CD4-positive, CD25-positive, alpha-beta regulatory T cell (primary cell): ENCODE data around the gene DNAH6. TPM values are rescaled to one million over a fixed set of nuclear protein-coding genes. Genes with fewer than 3 reads are reported as not detected.

ENCODE experiments used
- ATAC-seq, 2 donors: fragments of 150-1000 bp; cut with Tn5 transposase; one replicate each; pipeline ENCODE4 v1.10.0; 2021; ENCODE audit warnings: low read depth in 2 of 2, moderate number of reproducible peaks in 2 of 2, moderate library complexity in 1 of 2
- DNase-seq, 3 donors: peaks; one replicate each; pipeline versions ENCODE4 v3.0.0 to v3.0.0-alpha.2; 2012 to 2022; ENCODE audit warnings: mixed read lengths in 1 of 3
- H3K27ac ChIP-seq: one replicate; pipeline ENCODE4 v1.7.0; 2013; ENCODE audit warnings: mild to moderate bottlenecking, low read length; ENCODE audit not compliant: insufficient read depth, poor library complexity, severe bottlenecking
- H3K27me3 ChIP-seq: one replicate; pipeline ENCODE4 v1.7.0; 2013; ENCODE audit warnings: low read length; ENCODE audit not compliant: control insufficient read depth, insufficient read depth
- H3K36me3 ChIP-seq: one replicate; pipeline ENCODE4 v1.7.0; 2013; ENCODE audit warnings: mild to moderate bottlenecking, low read length, moderate library complexity; ENCODE audit not compliant: control insufficient read depth, insufficient read depth
- H3K4me1 ChIP-seq: 2 replicates; pipeline ENCODE4 v1.7.0; 2013; ENCODE audit warnings: mild to moderate bottlenecking, low read length; ENCODE audit not compliant: insufficient read depth, control insufficient read depth, poor library complexity, severe bottlenecking
- H3K4me3 ChIP-seq: one replicate; pipeline ENCODE4 v1.7.0; 2013; ENCODE audit warnings: low read depth, mild to moderate bottlenecking, low read length, moderate library complexity
- H3K9me3 ChIP-seq, 2 experiments: 1 replicate in 1 of 2; 2 replicates in 1 of 2; pipeline ENCODE4 v1.7.0; 2013; ENCODE audit warnings: low read length in 2 of 2, mild to moderate bottlenecking in 1 of 2, moderate library complexity in 1 of 2; ENCODE audit not compliant: control insufficient read depth in 2 of 2
- H3K27ac Mint-ChIP-seq, 3 donors: one replicate each; pipeline ENCODE4 v1.8.0; 2020 to 2022; ENCODE audit warnings: mild to moderate bottlenecking in 3 of 3, mixed read lengths in 3 of 3, moderate library complexity in 2 of 3
- H3K27me3 Mint-ChIP-seq: one replicate; pipeline ENCODE4 v1.8.0; 2022; ENCODE audit warnings: mild to moderate bottlenecking, mixed read lengths
- H3K36me3 Mint-ChIP-seq: one replicate; pipeline ENCODE4 v1.8.0; 2020; ENCODE audit warnings: mixed read lengths
- H3K4me1 Mint-ChIP-seq, 4 donors: one replicate each; pipeline ENCODE4 v1.8.0; 2020 to 2022; ENCODE audit warnings: mixed read lengths in 4 of 4, mild to moderate bottlenecking in 1 of 4
- H3K4me3 Mint-ChIP-seq, 4 donors: one replicate each; pipeline ENCODE4 v1.8.0; 2020 to 2022; ENCODE audit warnings: mild to moderate bottlenecking in 4 of 4, mixed read lengths in 4 of 4, moderate library complexity in 3 of 4
- H3K9me3 Mint-ChIP-seq, 7 donors: one replicate each; pipeline ENCODE4 v1.8.0; 2020 to 2022; ENCODE audit warnings: mixed read lengths in 7 of 7, mild to moderate bottlenecking in 3 of 7, moderate library complexity in 2 of 7
- polyA plus RNA-seq, 4 donors: library from polyadenylated mRNA; unstranded; fragments of 300-500 nt; fragmentation: Illumina TruSeq; gene quantifications; one replicate each; pipeline ENCODE4 v1.2.3, GENCODE V29; 2021
- total RNA-seq: library from RNA; stranded (reverse); gene quantifications from one replicate; pipeline ENCODE4 v1.2.3, GENCODE V29; 2022

The DNAH6 gene
- total and polyA plus RNA-seq, 5 donors from 2014 or later = 0.17 to 1.1 (median 0.52) TPM

DNA sequence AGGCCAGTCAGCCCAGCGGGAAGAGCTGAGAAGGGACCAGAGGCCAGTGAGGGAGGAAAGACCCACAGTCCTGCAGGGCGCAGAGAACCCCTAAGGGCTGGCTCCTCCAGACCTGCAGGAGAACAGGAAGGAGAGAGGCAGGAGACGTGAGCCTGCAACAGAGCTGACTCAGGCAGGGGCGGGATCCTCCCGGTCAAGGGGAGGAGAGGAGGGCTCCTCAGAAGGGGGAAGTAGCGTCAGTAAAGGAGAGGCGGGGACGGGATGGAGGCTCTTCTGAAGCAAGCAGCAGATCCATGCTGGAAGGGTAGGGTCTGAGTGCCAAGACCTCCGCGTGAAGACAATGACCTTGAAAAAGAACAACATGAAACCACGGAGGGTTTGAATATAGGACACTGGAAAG lies 313.8 kb downstream of the DNAH6 start:
- Mint-ChIP-seq H3K36me3 (peaks cover 27% of the 10 kb centered on the region), H3K27me3 (no peaks in the 10 kb centered on the region), H3K9me3 (peaks cover 0 to 1% (median 0%) of the 10 kb centered on the region in 7 donors), H3K27ac (no peak overlapping the region), H3K4me1 (peaks cover 8 to 36% (median 28%) of the 10 kb centered on the region in 4 donors), H3K4me3 (no peak overlapping the region)
- no peak for DNase-seq
- no peak overlapping the region for H3K27ac ChIP-seq
- H3K4me3 ChIP-seq = no peak overlapping the region
- H3K36me3 ChIP-seq = no peaks in the 10 kb centered on the region
- no peak for ATAC-seq
- H3K9me3 ChIP-seq = peaks cover 0 to 3% of the 10 kb centered on the region in 2 experiments
- H3K27me3 ChIP-seq = no peaks in the 10 kb centered on the region
- peaks cover 49% of the 10 kb centered on the region for H3K4me1 ChIP-seq

- Mint-ChIP-seq H3K4me3 (peak overlapping the region in 3 of 4 donors; percentile 48 to 79 (median 56)), H3K27ac (no peak overlapping the region), H3K36me3 (peaks cover 30% of the 10 kb centered on the region), H3K9me3 (peaks cover 0 to 4% (median 0%) of the 10 kb centered on the region in 7 donors), H3K27me3 (no peaks in the 10 kb centered on the region), H3K4me1 (peaks cover 10 to 42% (median 30%) of the 10 kb centered on the region in 4 donors)
- H3K9me3 ChIP-seq = peaks cover 0 to 5% of the 10 kb centered on the region in 2 experiments
- H3K27me3 ChIP-seq = no peaks in the 10 kb centered on the region
- no peak for ATAC-seq
- H3K27ac ChIP-seq = no peak overlapping the region
- no peak overlapping the region for H3K4me3 ChIP-seq
- no peak for DNase-seq
- peaks cover 49% of the 10 kb centered on the region for H3K4me1 ChIP-seq
- no peaks in the 10 kb centered on the region for H3K36me3 ChIP-seq
Measured at GRCh38 chr2:84830758-84831500, 314.6 kb downstream of the DNAH6 start.

DNA sequence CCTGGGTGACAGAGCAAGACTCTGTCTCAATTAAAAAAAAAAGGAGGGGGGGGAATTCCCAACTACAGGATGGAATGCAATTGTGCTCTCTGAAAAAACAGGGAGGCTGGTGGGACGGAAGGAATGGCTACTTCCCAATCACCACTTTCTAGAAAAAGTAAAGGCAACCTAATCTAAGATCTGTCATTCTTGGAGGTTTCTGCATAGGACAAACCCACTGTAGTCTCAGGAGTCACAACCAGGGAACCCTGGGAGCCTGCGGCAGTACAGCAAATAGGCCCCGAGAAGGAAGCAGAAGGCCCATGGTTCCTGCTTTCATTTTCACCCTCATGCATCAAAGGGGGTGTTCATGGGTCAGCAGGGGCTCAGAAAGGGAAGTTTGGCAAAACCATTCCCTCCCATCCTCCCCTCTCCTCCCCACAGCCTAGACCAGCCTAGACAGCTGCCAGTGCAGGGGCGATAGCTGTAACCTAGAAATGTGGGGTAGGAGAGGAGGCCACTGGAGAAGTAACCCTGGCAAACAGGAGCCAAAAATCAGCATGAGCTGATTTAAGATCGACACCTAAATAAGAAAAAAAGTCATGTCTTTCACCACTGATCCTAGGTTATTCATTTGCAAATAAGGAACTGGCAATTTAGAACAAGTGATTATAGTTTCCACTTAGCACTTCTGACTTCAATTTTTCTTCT lies 316.6 kb downstream of the DNAH6 start:
- Mint-ChIP-seq H3K27me3 (no peaks in the 10 kb centered on the region), H3K4me1 (peaks cover 18 to 47% (median 35%) of the 10 kb centered on the region in 4 donors), H3K4me3 (peak overlapping the region; percentile 40 to 83 (median 78)), H3K27ac (peak overlapping the region in 2 of 3 donors; percentile 86 to 99), H3K9me3 (peaks cover 0 to 9% (median 2%) of the 10 kb centered on the region in 7 donors), H3K36me3 (peaks cover 39% of the 10 kb centered on the region)
- Histone ChIP-seq H3K4me1 (peaks cover 48% of the 10 kb centered on the region), H3K4me3 (peak overlapping the region; percentile 66), H3K9me3 (peaks cover 0 to 5% of the 10 kb centered on the region in 2 experiments), H3K36me3 (peaks cover 7% of the 10 kb centered on the region), H3K27ac (peak overlapping the region; percentile 60), H3K27me3 (no peaks in the 10 kb centered on the region)
- peak in 2 of 3 donors; percentile 34 to 61 for DNase-seq
- peak; percentile 62 to 74 for ATAC-seq

GRCh38 chr2:84833481-84834150 lies 317.3 kb downstream of the DNAH6 start:
- H3K36me3 Mint-ChIP-seq = peaks cover 43% of the 10 kb centered on the region
- peak overlapping the region; percentile 40 to 83 (median 76) for H3K4me3 Mint-ChIP-seq
- DNase-seq (no peak), ATAC-seq (peak; percentile 17 to 51)
- Histone ChIP-seq H3K9me3 (peaks cover 0 to 5% of the 10 kb centered on the region in 2 experiments), H3K36me3 (peaks cover 7% of the 10 kb centered on the region), H3K27me3 (no peaks in the 10 kb centered on the region), H3K27ac (peak overlapping the region; percentile 60), H3K4me1 (peaks cover 49% of the 10 kb centered on the region), H3K4me3 (peak overlapping the region; percentile 66)
- H3K9me3 Mint-ChIP-seq = peaks cover 0 to 9% (median 2%) of the 10 kb centered on the region in 7 donors
- H3K27ac Mint-ChIP-seq = peak overlapping the region in 2 of 3 donors; percentile 86 to 99
- H3K4me1 Mint-ChIP-seq = peaks cover 11 to 47% (median 37%) of the 10 kb centered on the region in 4 donors
- H3K27me3 Mint-ChIP-seq = no peaks in the 10 kb centered on the region

- ATAC-seq (no peak), DNase-seq (no peak)
- peaks cover 0 to 9% (median 3%) of the 10 kb centered on the region in 7 donors for H3K9me3 Mint-ChIP-seq
- Histone ChIP-seq H3K36me3 (peaks cover 7% of the 10 kb centered on the region), H3K27me3 (no peaks in the 10 kb centered on the region), H3K4me1 (peaks cover 69% of the 10 kb centered on the region), H3K27ac (no peak overlapping the region), H3K9me3 (peaks cover 0 to 5% of the 10 kb centered on the region in 2 experiments), H3K4me3 (no peak overlapping the region)
- H3K27me3 Mint-ChIP-seq = no peaks in the 10 kb centered on the region
- H3K4me1 Mint-ChIP-seq = peaks cover 18 to 71% (median 59%) of the 10 kb centered on the region in 4 donors
- peak overlapping the region in 1 of 4 donors; percentile 28 for H3K4me3 Mint-ChIP-seq
- H3K27ac Mint-ChIP-seq = peak overlapping the region in 2 of 3 donors; percentile 36 to 87
- H3K36me3 Mint-ChIP-seq = peaks cover 64% of the 10 kb centered on the region
Measured at GRCh38 chr2:84836215-84836614, 319.9 kb downstream of the DNAH6 start.

DNA sequence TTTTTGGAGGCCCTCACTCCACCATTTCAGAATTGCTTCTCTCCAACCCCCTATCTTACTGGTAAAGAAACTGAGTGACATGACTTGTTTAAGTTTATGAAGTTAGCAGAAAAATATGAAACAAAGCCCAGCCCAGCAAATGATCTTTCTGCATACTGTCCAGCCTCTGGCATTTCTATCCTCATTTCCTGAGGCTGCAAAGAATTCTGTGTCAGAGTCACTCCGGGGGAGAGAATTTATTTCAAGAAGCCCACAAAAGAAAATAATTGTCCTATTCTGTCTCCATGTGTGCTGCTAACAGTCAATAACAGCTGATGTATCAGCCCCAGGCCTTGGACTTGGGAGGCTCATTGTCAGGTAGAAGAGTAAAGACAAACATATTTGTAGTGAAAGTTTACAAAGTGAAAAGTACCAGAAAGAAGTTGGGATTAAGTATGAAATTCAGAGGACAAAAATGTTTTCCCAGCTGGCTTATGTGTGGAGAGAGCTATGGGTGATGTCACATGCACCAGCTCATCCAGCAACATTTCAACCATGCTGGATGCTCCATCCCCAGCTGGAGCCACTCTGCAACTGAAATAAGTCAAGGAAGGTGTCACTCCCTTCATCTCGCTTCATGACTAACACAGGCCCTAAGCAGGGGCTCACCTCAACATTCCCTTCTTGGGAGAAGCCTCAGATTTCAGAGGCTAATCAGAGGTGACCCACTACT lies 322.3 kb downstream of the DNAH6 start:
- Histone ChIP-seq H3K27ac (peak overlapping the region; percentile 58), H3K27me3 (no peaks in the 10 kb centered on the region), H3K36me3 (peaks cover 7% of the 10 kb centered on the region), H3K4me1 (peaks cover 69% of the 10 kb centered on the region), H3K4me3 (no peak overlapping the region), H3K9me3 (peaks cover 0 to 5% of the 10 kb centered on the region in 2 experiments)
- Mint-ChIP-seq H3K36me3 (peaks cover 58% of the 10 kb centered on the region), H3K27ac (peak overlapping the region; percentile 89 to 96 (median 94)), H3K4me3 (peak overlapping the region in 3 of 4 donors; percentile 8 to 57 (median 52)), H3K4me1 (peaks cover 22 to 85% (median 72%) of the 10 kb centered on the region in 4 donors), H3K9me3 (peaks cover 0 to 9% (median 5%) of the 10 kb centered on the region in 7 donors), H3K27me3 (no peaks in the 10 kb centered on the region)
- ATAC-seq = no peak
- DNase-seq = no peak

DNA sequence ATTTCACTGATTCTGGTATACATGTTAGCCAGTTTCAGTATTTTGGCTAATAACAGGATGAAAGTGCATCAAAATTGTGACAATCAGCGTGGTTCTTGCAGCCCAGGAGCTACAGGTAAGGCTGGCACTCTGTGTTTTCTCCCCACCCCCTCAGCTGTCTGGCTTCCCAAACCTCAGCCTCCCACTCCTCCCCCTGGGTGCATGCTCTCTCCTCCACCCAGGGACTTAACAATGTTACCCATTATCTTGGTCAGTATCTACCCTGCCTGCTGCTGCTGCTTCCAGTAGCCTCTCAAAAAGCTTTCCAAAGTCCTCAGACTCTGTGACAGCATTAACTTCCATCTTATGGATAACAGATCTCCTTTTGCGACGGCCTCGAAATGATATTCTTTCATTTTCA lies 323.6 kb downstream of the DNAH6 start:
- no peak for ATAC-seq
- Histone ChIP-seq H3K4me1 (peaks cover 76% of the 10 kb centered on the region), H3K27me3 (no peaks in the 10 kb centered on the region), H3K9me3 (peaks cover 0 to 4% of the 10 kb centered on the region in 2 experiments), H3K36me3 (peaks cover 7% of the 10 kb centered on the region), H3K4me3 (peak overlapping the region; percentile 66), H3K27ac (peak overlapping the region; percentile 81)
- no peaks in the 10 kb centered on the region for H3K27me3 Mint-ChIP-seq
- peaks cover 59% of the 10 kb centered on the region for H3K36me3 Mint-ChIP-seq
- H3K27ac Mint-ChIP-seq = peak overlapping the region; percentile 94 to 100 (median 95)
- peaks cover 0 to 11% (median 5%) of the 10 kb centered on the region in 7 donors for H3K9me3 Mint-ChIP-seq
- peak overlapping the region; percentile 75 to 92 (median 86) for H3K4me3 Mint-ChIP-seq
- no peak for DNase-seq
- peaks cover 26 to 91% (median 80%) of the 10 kb centered on the region in 4 donors for H3K4me1 Mint-ChIP-seq
